ENCODE data around the gene RADX.

Gene RADX

DNA sequence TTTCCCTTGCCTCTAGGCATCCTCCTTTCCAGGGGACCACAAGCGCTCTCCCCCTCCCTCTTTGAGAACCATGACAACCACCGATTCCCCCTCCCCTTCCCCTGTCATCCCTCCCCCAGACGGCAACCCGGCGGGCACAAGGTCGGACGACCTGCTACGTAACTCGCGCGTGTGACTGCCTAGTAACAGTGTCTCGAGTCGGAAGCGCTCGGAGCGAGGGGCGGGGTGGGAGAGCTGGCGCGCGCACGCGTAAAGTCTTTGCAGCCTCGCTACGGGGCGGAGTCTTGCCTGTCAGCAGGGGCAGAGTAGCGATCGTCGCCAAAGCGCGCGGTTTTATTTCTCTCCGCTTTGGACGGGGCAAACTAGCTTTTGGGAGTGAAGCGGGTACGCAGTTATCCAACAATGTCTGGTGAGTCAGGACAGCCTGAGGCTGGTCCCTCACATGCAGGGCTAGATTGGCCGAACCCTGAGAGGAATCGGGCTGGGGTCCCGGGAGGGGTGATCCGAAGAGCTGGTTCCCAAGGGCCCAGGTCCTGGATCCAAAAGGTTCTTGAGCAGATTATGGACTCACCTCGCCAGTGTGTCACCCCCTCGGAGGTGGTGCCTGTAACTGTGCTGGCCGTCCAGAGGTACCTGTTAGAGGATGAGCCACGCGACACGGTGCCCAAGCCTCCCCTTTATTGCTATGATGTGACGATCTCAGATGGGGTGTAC lies at the start of gene RADX:
Gene RADX, plus strand, starts transcription at position 300 of the 714 bp plus-strand sequence. Its CDS starts 103 bp downstream, at position 403.
- ATAC-seq, result peak; percentile 99
- Mint-ChIP-seq H3K9me3 (no peaks in the 10 kb centered on the region), H3K4me3 (peak within 1 kb of the TSS; percentile 90), H3K27ac (peak within 1 kb of the TSS; percentile 93), H3K36me3 (no peaks in the 10 kb centered on the region), H3K27me3 (no peaks in the 10 kb centered on the region), H3K4me1 (peaks cover 21% of the 10 kb centered on the region)

GRCh38 chrX:106564986-106565385 lies 46.8 kb upstream of the RADX start:
- H3K9me3 Mint-ChIP-seq, result no peaks in the 10 kb centered on the region
- H3K4me1 Mint-ChIP-seq, result no peaks in the 10 kb centered on the region
- no peak overlapping the region for H3K27ac Mint-ChIP-seq
- no peak for ATAC-seq
- peaks cover 17% of the 10 kb centered on the region for H3K27me3 Mint-ChIP-seq
- H3K4me3 Mint-ChIP-seq, result no peak overlapping the region
- no peaks in the 10 kb centered on the region for H3K36me3 Mint-ChIP-seq

DNA sequence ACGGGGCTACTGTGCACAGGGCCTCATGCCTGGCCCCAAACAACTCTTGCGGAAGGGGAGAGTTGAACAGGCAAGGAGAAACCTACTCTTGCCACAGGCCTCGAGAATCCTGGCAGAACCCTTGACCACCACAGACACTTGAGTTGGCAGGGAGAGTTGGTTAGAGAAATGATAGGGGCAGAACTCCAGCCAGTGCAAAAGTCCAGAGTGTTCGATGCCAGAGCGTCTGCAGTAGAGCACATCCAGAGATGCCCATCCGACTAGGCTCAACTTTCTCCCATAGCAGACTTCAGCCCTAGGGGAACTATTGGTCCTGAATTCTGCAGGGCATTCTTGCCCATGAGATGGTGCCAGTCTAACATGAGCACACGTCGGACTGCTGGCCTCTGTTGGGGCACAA lies 45.4 kb upstream of the RADX start:
- no peaks in the 10 kb centered on the region for H3K9me3 Mint-ChIP-seq
- no peak overlapping the region for H3K4me3 Mint-ChIP-seq
- peaks cover 17% of the 10 kb centered on the region for H3K27me3 Mint-ChIP-seq
- no peaks in the 10 kb centered on the region for H3K36me3 Mint-ChIP-seq
- H3K27ac Mint-ChIP-seq, result no peak overlapping the region
- no peaks in the 10 kb centered on the region for H3K4me1 Mint-ChIP-seq
- ATAC-seq, result no peak

GRCh38 chrX:106581856-106582255 lies 29.9 kb upstream of the RADX start:
- no peak for ATAC-seq
- H3K9me3 Mint-ChIP-seq, result no peaks in the 10 kb centered on the region
- H3K4me1 Mint-ChIP-seq, result no peaks in the 10 kb centered on the region
- H3K36me3 Mint-ChIP-seq, result no peaks in the 10 kb centered on the region
- H3K27me3 Mint-ChIP-seq, result no peaks in the 10 kb centered on the region
- no peak overlapping the region for H3K27ac Mint-ChIP-seq
- no peak overlapping the region for H3K4me3 Mint-ChIP-seq

DNA sequence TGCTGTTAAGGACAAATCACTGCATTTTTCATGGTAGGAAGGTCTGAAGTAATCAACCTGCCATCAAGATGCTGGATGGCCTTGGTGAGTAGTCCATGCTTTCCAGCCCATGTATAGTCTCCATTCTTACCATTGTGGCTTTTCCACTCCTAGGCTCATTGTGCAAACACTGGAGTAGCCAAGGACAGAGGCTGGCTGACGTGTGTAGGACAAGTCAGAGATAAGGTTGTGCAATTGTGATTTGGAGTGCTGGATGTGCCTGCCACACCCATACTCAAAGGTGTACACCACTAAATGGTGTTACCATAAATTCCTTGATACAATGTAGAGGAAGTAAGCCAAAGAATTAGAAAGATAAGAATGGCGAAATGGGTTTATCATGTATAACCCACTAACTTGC lies 26.3 kb upstream of the RADX start:
- H3K36me3 Mint-ChIP-seq, result no peaks in the 10 kb centered on the region
- no peak for ATAC-seq
- no peak overlapping the region for H3K27ac Mint-ChIP-seq
- H3K4me1 Mint-ChIP-seq, result no peaks in the 10 kb centered on the region
- H3K4me3 Mint-ChIP-seq, result no peak overlapping the region
- no peaks in the 10 kb centered on the region for H3K27me3 Mint-ChIP-seq
- H3K9me3 Mint-ChIP-seq, result no peaks in the 10 kb centered on the region

DNA sequence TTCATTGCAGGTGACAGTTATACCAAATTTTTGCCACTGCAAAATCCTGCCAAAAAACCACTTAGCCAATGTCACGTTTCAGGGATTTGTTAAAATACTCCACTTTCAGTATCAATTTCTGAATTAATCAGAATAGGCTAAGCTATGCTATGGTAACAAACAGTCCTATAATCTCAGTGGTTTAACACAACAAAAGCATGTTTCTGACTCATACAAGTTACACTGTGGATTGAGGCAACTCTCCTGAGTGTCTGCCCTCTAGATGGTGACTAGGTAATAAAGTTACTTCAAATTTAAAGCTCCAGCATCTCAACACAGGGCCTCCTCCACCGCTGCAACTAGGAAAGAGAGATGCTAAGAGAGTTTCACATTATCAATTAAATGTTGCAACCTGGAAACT lies 23.0 kb upstream of the RADX start:
- H3K36me3 Mint-ChIP-seq, result no peaks in the 10 kb centered on the region
- no peak overlapping the region for H3K4me3 Mint-ChIP-seq
- no peak overlapping the region for H3K27ac Mint-ChIP-seq
- no peak for ATAC-seq
- H3K9me3 Mint-ChIP-seq, result no peaks in the 10 kb centered on the region
- H3K27me3 Mint-ChIP-seq, result no peaks in the 10 kb centered on the region
- H3K4me1 Mint-ChIP-seq, result no peaks in the 10 kb centered on the region

GRCh38 chrX:106599411-106599810 lies 12.4 kb upstream of the RADX start:
- Mint-ChIP-seq H3K4me3 (no peak overlapping the region), H3K27ac (no peak overlapping the region), H3K27me3 (no peaks in the 10 kb centered on the region), H3K9me3 (no peaks in the 10 kb centered on the region), H3K4me1 (no peaks in the 10 kb centered on the region), H3K36me3 (no peaks in the 10 kb centered on the region)
- ATAC-seq, result no peak

GRCh38 chrX:106606571-106606970 lies 5.2 kb upstream of the RADX start:
- no peak for ATAC-seq

DNA sequence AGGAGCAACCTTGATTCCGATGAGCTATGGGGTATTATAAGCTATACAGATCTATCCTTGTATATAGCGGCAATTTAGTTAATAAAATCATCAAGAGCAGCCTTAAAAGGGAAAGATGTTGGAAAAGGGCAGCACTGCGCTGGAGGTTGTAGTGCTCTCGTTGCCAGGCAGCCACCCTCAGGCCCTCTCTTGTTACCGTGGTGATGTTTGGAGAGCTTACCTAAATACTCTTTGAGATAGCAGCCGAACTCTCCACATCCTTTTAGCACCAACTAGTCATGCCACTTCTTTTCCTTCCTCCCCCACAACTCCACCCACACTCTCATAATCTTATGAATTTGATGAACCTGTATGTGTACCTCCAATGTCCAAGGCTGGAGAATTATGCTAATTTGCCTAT lies 3.8 kb upstream of the RADX start:
- peaks cover 9% of the 10 kb centered on the region for H3K4me1 Mint-ChIP-seq
- H3K9me3 Mint-ChIP-seq, result no peaks in the 10 kb centered on the region
- no peak overlapping the region for H3K27ac Mint-ChIP-seq
- no peak overlapping the region for H3K4me3 Mint-ChIP-seq
- H3K27me3 Mint-ChIP-seq, result no peaks in the 10 kb centered on the region
- H3K36me3 Mint-ChIP-seq, result no peaks in the 10 kb centered on the region
- ATAC-seq, result no peak

More at GRCh38 chrX:106606571-106606970, 5.2 kb upstream of the RADX start:
- H3K27ac Mint-ChIP-seq, result no peak overlapping the region
- H3K4me3 Mint-ChIP-seq, result no peak overlapping the region
- H3K36me3 Mint-ChIP-seq, result no peaks in the 10 kb centered on the region
- H3K9me3 Mint-ChIP-seq, result no peaks in the 10 kb centered on the region
- H3K4me1 Mint-ChIP-seq, result no peaks in the 10 kb centered on the region
- H3K27me3 Mint-ChIP-seq, result no peaks in the 10 kb centered on the region

DNA sequence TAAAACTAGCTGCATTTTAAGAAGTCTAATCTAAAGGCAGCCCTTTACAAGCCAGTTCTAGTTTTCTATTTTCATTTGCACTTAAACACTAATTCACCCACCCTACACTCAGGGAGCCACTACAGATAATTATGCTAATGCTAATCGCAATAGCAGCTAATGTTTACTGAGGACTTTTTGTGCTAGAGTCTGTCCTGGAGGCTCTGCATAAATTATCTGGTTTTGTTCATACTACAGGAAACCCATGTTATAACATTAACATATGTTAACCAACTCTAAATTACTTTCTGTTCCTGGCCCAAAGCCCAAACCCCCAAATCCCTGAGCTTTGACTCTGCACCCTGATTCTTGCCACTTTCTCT lies 480 bp upstream of the RADX start:
- ATAC-seq, result peak; percentile 16

DNA sequence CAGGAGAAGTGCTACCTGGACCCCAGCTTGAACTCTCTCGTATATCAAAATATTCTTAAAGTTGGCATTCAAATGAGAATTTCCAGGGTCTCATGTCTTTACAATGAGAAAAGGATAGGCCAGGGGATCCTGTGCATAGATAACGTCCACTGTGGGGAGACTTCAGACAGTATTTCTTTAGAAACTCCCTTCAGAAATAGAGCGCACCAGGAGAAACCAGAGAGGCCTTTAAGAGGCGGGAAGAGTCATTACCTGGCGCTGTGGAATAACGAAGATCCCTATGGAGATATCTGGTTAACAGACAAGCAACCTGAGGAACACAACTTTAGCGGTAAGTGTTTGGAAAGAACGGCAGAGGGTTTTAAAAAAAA lies 600 bp downstream of the RADX start:
- H3K4me3 Mint-ChIP-seq, result peak overlapping the region; percentile 90
- H3K4me1 Mint-ChIP-seq, result peaks cover 21% of the 10 kb centered on the region
- no peaks in the 10 kb centered on the region for H3K36me3 Mint-ChIP-seq
- ATAC-seq, result peak; percentile 18
- H3K27me3 Mint-ChIP-seq, result no peaks in the 10 kb centered on the region
- H3K27ac Mint-ChIP-seq, result peak overlapping the region; percentile 93
- no peaks in the 10 kb centered on the region for H3K9me3 Mint-ChIP-seq

More for the DNA sequence above, 480 bp upstream of the RADX start:
- Mint-ChIP-seq H3K27me3 (no peaks in the 10 kb centered on the region), H3K9me3 (no peaks in the 10 kb centered on the region), H3K4me1 (peaks cover 21% of the 10 kb centered on the region), H3K27ac (peak overlapping the region; percentile 93), H3K4me3 (peak overlapping the region; percentile 90), H3K36me3 (no peaks in the 10 kb centered on the region)

- Mint-ChIP-seq H3K36me3 (no peaks in the 10 kb centered on the region), H3K4me3 (peak overlapping the region; percentile 90), H3K27me3 (no peaks in the 10 kb centered on the region), H3K27ac (peak overlapping the region; percentile 93), H3K9me3 (no peaks in the 10 kb centered on the region), H3K4me1 (peaks cover 21% of the 10 kb centered on the region)
- no peak for ATAC-seq
Measured at GRCh38 chrX:106613277-106613676, 1.5 kb downstream of the RADX start.

GRCh38 chrX:106615041-106615440 lies 3.3 kb downstream of the RADX start:
- H3K27me3 Mint-ChIP-seq, result no peaks in the 10 kb centered on the region
- no peaks in the 10 kb centered on the region for H3K36me3 Mint-ChIP-seq
- ATAC-seq, result no peak
- no peaks in the 10 kb centered on the region for H3K9me3 Mint-ChIP-seq
- H3K27ac Mint-ChIP-seq, result no peak overlapping the region
- peaks cover 21% of the 10 kb centered on the region for H3K4me1 Mint-ChIP-seq
- H3K4me3 Mint-ChIP-seq, result no peak overlapping the region

DNA sequence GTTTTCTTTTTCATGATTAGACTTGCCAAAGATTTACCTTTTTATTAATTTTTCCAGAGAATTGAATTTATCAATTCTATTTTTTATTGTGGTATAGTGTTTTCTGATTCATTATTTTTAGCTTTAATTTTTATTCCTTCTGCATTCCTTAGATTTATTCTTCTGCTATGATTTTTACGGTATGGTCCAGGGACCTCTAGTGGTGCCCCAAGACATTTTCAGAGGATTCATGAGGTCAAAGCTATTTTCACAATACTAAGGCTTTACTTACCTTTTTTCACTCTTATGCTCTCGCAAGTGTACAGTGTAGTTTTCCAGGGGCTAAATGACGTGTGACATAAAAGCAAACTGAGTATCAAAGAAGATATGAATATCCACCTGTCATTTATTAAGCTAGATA lies 8.0 kb downstream of the RADX start:
- Mint-ChIP-seq H3K9me3 (no peaks in the 10 kb centered on the region), H3K27ac (no peak overlapping the region), H3K27me3 (no peaks in the 10 kb centered on the region), H3K4me1 (peaks cover 8% of the 10 kb centered on the region), H3K36me3 (peaks cover 7% of the 10 kb centered on the region), H3K4me3 (no peak overlapping the region)
- ATAC-seq, result no peak

DNA sequence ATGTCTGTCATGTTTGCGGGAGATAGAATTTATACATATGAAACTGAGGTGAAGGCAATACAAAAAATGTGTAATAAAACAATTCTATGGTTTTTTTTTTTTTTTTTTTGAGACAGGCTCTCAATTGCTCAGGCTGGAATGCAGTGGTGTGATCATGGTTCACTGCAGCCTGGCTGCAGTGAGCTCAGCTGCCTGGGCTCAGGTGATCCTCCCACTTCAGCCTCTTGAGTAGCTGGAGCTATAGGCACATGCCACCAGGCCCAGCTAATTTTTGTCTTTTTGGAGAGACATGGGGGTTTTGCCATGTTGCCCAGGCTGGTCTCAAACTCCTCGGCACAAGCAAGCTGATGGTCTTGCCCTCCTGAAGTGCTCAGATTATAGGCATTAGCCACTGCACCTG lies 10.1 kb downstream of the RADX start:
- H3K36me3 Mint-ChIP-seq, result peaks cover 7% of the 10 kb centered on the region
- no peak for ATAC-seq
- no peaks in the 10 kb centered on the region for H3K4me1 Mint-ChIP-seq
- no peaks in the 10 kb centered on the region for H3K9me3 Mint-ChIP-seq
- H3K4me3 Mint-ChIP-seq, result no peak overlapping the region
- no peaks in the 10 kb centered on the region for H3K27me3 Mint-ChIP-seq
- no peak overlapping the region for H3K27ac Mint-ChIP-seq

GRCh38 chrX:106626789-106627188 lies 15.0 kb downstream of the RADX start:
- ATAC-seq, result no peak
- Mint-ChIP-seq H3K4me1 (no peaks in the 10 kb centered on the region), H3K36me3 (peaks cover 7% of the 10 kb centered on the region), H3K4me3 (no peak overlapping the region), H3K27ac (no peak overlapping the region), H3K9me3 (no peaks in the 10 kb centered on the region), H3K27me3 (no peaks in the 10 kb centered on the region)
